OCI-LY7 (cell line): ENCODE results near the gene CMTM1. TPM values are rescaled to one million over a fixed set of nuclear protein-coding genes. Genes with fewer than 3 reads are reported as not detected.

Experiments used
- BruUV-seq: library from RNA; stranded (reverse); fragments of 400-500 nt; replicated peaks from 2 replicates; lab custom pipeline; 2021; lab: Mats Ljungman, UMichigan
- CTCF ChIA-PET: fragments of 300-600 bp; sonication (Branson Sonifier 250); formaldehyde crosslinking; loops from one replicate; lab custom pipeline; 2022; ENCODE audit warnings: antibody characterized with exemption; ENCODE audit not compliant: unreplicated experiment; lab: Charles Lee
- POLR2A ChIA-PET: fragments of 300-600 bp; sonication (Branson Sonifier 250); formaldehyde crosslinking; loops from one replicate; lab custom pipeline; 2022; ENCODE audit warnings: antibody characterized with exemption; lab: Charles Lee
- DNase-seq: peaks from one replicate; pipeline ENCODE4 v3.0.0-alpha.2; 2015; ENCODE audit warnings: low spot score
- H2AFZ ChIP-seq: fragments of 200-600 bp; sonication (generic), shearing (Covaris generic); 2 replicates; pipeline ENCODE4 v1.6.1; 2014; ENCODE audit warnings: mild to moderate bottlenecking, antibody characterized with exemption, low read length, moderate library complexity
- H3K27ac ChIP-seq: fragments of 200-600 bp; sonication (generic); 2 replicates; pipeline ENCODE4 v1.5.1; 2014; ENCODE audit warnings: mixed run types, low read depth, mild to moderate bottlenecking, moderate library complexity, low read length, inconsistent platforms; ENCODE audit not compliant: poor library complexity, severe bottlenecking
- H3K36me3 ChIP-seq: fragments of 200-600 bp; sonication (generic); 2 replicates; pipeline ENCODE4 v1.6.1; 2014; ENCODE audit warnings: mild to moderate bottlenecking, antibody characterized with exemption, low read length, moderate library complexity, mixed read lengths; ENCODE audit not compliant: insufficient read depth
- H3K4me1 ChIP-seq: fragments of 200-600 bp; sonication (generic); 2 replicates; pipeline ENCODE4 v1.5.1; 2014; ENCODE audit warnings: mild to moderate bottlenecking, low read length; ENCODE audit not compliant: insufficient read depth, poor library complexity, severe bottlenecking
- H3K4me2 ChIP-seq: fragments of 200-600 bp; sonication (generic); 2 replicates; pipeline ENCODE4 v1.6.1; 2014; ENCODE audit warnings: mild to moderate bottlenecking, low read length
- H3K4me3 ChIP-seq: fragments of 200-600 bp; sonication (generic); 2 replicates; pipeline ENCODE4 v1.5.1; 2014; ENCODE audit warnings: mild to moderate bottlenecking, low read depth, low read length; ENCODE audit not compliant: poor library complexity, severe bottlenecking
- H3K79me2 ChIP-seq: fragments of 200-600 bp; sonication (generic); 2 replicates; pipeline ENCODE4 v1.6.1; 2016; ENCODE audit warnings: low read depth, mild to moderate bottlenecking, low read length, moderate library complexity, mixed read lengths; ENCODE audit not compliant: insufficient read depth
- H3K9me2 ChIP-seq: fragments of 200-600 bp; sonication (generic); 2 replicates; pipeline ENCODE4 v1.6.1; 2016; ENCODE audit warnings: mild to moderate bottlenecking, low read length, mixed read lengths; ENCODE audit not compliant: insufficient read depth
- H3K9me3 ChIP-seq: fragments of 200-600 bp; sonication (generic); 2 replicates; pipeline ENCODE4 v1.6.1; 2014; ENCODE audit warnings: mild to moderate bottlenecking, mixed run types, low read length, mixed read lengths
- H4K20me1 ChIP-seq: fragments of 200-600 bp; sonication (generic); 2 replicates; pipeline ENCODE4 v1.6.1; 2014; ENCODE audit warnings: mild to moderate bottlenecking, antibody characterized with exemption, low read length, moderate library complexity, mixed read lengths; ENCODE audit not compliant: insufficient read depth
- EZH2phosphoT487 ChIP-seq: fragments of 200-600 bp; sonication (generic); IDR thresholded peaks from 2 replicates; pipeline ENCODE4 v1.6.1; 2018; ENCODE audit warnings: low read depth, borderline replicate concordance, mild to moderate bottlenecking, mixed run types, antibody characterized with exemption, low read length, moderate library complexity, mixed read lengths
- intact Hi-C: fragments of 100-400 bp; cut with micrococcal nuclease; formaldehyde crosslinking; loops from one replicate; pipeline ENCODE4 v1.10.0; 2022; ENCODE audit not compliant: unreplicated experiment
- total RNA-seq, 2 experiments: library from RNA; depleted of rRNA in 1 of 2; stranded (reverse); fragments of >200 nt in 1 of 2; shearing (Covaris generic) in 1 of 2; gene quantifications; 2 replicates each; pipeline ENCODE4 v1.2.3, GENCODE V29; 2014 to 2022
- TF ChIP-seq, protein P1 (sequence below): fragments of 200-600 bp; sonication (generic); conservative IDR thresholded peaks from 2 replicates; pipeline ENCODE4 v1.5.1; 2014; ENCODE audit warnings: mild to moderate bottlenecking, antibody characterized with exemption, low read length, moderate library complexity, mixed read lengths

The CMTM1 gene
- total RNA-seq, 2 experiments from 2014 or later = 8.5 to 10.6 TPM

DNA sequence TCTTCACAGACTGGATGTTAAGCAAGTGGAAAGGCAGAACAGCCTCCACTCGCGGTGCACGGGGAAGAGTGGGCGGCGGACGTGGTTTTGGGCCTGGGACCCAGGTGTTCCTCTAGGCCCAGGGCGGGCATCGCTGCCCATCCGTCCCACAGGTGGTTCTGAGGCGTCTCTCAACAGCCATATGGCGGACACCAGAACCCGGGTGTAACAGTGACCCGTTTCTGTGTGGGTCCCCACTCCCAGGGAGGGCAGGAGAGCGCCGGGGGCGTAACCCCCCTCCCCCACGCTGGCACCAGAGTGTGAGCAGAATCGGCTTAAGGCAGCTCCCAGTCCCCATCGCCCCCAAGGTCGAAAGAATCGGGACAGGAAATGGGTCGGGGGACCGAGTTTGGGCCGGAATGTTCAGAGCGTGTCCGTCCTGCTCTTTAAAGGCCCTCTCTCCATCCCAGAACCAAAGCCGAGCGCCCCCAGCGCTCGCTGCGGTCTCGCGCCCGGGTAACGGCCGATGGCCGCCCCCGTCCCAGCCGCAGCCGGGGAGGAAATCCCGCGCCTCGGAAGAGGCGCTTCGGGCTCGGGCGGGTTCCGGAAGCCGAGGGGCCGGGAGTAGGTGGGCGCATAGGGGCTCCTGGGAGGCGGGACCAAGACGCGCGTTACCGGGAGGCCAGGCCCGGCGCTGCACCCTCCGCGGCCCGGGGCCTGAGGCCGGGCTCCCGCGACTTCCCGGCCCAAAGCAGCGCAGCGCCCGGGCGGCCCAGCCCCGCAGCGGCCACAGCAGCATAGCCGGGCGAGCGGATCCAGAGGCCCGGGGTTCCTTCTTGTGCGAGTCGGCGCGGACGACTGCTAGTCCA, 16.7 kb upstream of the CMTM1 start, which contains the start of gene TK2:
Gene TK2, minus strand, starts transcription at position 839 of the 848 bp plus-strand sequence. Its CDS starts 61 bp downstream, at position 778.
- Histone ChIP-seq H4K20me1 (peaks cover 13% of the 10 kb centered on the region; the same call in 1 of the 2 replicates), H3K4me2 (peak within 1 kb of the TSS; percentile 78), H3K4me1 (peaks cover 63% of the 10 kb centered on the region), H3K4me3 (peak within 1 kb of the TSS; percentile 56), H3K9me3 (no peaks in the 10 kb centered on the region), H3K9me2 (no peaks in the 10 kb centered on the region), H2AFZ (peak within 1 kb of the TSS; percentile 77), H3K36me3 (peaks cover 10% of the 10 kb centered on the region; the same call in 1 of the 2 replicates), H3K27ac (no peak within 1 kb of the TSS), H3K79me2 (peaks cover 18% of the 10 kb centered on the region)
- intact Hi-C loops = loop anchor here (5.0 kb wide), 1 partner anchor 53 kb away; the partner anchor contains the start of gene CMTM3
- ChIA-PET CTCF (no interaction called here), POLR2A (no interaction called here)
- no TSS peak for BruUV-seq
- DNase-seq = peak; percentile 43
- TF ChIP-seq, protein P1, sequence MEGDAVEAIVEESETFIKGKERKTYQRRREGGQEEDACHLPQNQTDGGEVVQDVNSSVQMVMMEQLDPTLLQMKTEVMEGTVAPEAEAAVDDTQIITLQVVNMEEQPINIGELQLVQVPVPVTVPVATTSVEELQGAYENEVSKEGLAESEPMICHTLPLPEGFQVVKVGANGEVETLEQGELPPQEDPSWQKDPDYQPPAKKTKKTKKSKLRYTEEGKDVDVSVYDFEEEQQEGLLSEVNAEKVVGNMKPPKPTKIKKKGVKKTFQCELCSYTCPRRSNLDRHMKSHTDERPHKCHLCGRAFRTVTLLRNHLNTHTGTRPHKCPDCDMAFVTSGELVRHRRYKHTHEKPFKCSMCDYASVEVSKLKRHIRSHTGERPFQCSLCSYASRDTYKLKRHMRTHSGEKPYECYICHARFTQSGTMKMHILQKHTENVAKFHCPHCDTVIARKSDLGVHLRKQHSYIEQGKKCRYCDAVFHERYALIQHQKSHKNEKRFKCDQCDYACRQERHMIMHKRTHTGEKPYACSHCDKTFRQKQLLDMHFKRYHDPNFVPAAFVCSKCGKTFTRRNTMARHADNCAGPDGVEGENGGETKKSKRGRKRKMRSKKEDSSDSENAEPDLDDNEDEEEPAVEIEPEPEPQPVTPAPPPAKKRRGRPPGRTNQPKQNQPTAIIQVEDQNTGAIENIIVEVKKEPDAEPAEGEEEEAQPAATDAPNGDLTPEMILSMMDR = peak; percentile 45; the same call in 1 of the 2 replicates
- TF ChIP-seq EZH2phosphoT487 = no peak

DNA sequence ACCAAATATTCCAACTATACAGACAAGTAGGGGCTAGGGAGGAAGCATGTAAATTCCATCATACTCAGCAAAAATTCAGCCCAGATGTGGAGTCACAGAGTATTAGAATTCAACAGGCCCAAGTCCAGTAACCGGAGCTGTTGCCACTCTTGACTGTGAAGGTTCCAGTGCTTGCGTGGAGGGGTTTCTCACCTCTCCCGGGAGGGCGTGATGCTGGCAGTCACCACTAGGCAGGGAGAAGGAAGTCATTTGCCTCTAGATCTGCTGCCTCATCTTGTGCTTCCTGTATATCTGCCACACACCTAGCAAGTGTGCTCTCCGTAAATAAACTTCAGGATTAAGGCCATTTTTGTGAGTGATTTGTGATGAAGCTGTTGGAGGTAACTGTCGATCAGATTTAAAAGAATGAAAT, 14.9 kb upstream of the CMTM1 start:
- H3K9me2 ChIP-seq = no peaks in the 10 kb centered on the region
- CTCF ChIA-PET = interaction anchor here (1.2 kb wide), 1 partner anchor 34 kb away, joined by 3 read pairs; no protein-coding TSS in a partner anchor
- peaks cover 13% of the 10 kb centered on the region; the same call in 1 of the 2 replicates for H4K20me1 ChIP-seq
- H2AFZ ChIP-seq = peak overlapping the region; percentile 89
- peak overlapping the region; percentile 95 for H3K4me2 ChIP-seq
- peak overlapping the region; percentile 68 for H3K27ac ChIP-seq
- no peaks in the 10 kb centered on the region for H3K9me3 ChIP-seq
- H3K4me3 ChIP-seq = peak overlapping the region; percentile 75
- no TSS peak for BruUV-seq
- H3K4me1 ChIP-seq = peaks cover 73% of the 10 kb centered on the region
- intact Hi-C loops = loop anchor here (1.0 to 5.0 kb wide), 2 partner anchors 35 to 51 kb away; partner anchors contain the start of gene CMTM3
- POLR2A ChIA-PET = interaction anchor here (0.7 to 3.8 kb wide), 11 partner anchors 9 to 75 kb away, joined by 3 to 23 read pairs (median 5); no protein-coding TSS in a partner anchor
- TF ChIP-seq EZH2phosphoT487 = no peak
- TF ChIP-seq, protein P1 = peak; percentile 68
- H3K79me2 ChIP-seq = peaks cover 28% of the 10 kb centered on the region
- peak; percentile 82 for DNase-seq
- peaks cover 27% of the 10 kb centered on the region for H3K36me3 ChIP-seq
